ENCODE measurements around the gene MCRIP1. TPM values are rescaled to one million over a fixed set of nuclear protein-coding genes. Genes with fewer than 3 reads are reported as not detected.
A peak's percentile ranks its signal among the peaks of the same experiment; 100 is the strongest.

Gene MCRIP1
- total and polyA plus RNA-seq, 2 of the 13 experiments (the other 11 are each of a cell fraction or from before 2014, with no cell fraction given): 79.7 to 84.9 TPM

DNA sequence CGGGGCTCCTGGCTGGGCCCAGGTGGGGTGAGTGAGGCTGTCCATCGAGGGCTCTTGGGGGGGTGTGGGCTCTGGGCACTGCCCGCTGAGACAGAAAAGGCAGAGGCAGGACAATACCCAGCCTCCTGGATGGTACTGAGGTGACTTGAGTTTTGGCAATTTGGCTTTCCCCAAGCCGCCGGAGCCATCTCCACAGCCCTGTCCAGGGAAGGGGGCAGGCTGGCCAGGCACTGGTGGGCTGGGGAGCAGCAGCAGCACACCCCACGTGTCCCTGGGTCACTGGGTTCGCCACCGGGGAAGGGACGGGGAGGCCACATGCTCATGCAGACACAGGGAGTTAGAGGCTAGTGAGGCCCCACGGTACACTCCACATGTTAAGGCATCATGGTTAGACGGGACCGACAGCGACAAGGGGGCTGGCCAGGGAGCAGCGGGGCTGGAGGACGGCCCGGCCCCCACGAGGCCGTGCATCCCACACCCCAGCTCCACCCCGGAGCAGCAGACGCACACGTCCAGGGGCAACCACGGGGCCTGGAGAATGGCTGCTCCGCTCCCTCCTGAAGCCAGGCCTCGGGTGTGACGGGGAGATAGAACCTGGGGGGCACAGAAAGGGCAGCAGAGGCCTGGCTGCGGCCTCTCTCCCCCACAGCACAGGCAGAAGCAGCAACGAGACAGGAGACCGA lies 35.0 kb upstream of the MCRIP1 start (continued):
- TF ChIP-seq, protein P1, sequence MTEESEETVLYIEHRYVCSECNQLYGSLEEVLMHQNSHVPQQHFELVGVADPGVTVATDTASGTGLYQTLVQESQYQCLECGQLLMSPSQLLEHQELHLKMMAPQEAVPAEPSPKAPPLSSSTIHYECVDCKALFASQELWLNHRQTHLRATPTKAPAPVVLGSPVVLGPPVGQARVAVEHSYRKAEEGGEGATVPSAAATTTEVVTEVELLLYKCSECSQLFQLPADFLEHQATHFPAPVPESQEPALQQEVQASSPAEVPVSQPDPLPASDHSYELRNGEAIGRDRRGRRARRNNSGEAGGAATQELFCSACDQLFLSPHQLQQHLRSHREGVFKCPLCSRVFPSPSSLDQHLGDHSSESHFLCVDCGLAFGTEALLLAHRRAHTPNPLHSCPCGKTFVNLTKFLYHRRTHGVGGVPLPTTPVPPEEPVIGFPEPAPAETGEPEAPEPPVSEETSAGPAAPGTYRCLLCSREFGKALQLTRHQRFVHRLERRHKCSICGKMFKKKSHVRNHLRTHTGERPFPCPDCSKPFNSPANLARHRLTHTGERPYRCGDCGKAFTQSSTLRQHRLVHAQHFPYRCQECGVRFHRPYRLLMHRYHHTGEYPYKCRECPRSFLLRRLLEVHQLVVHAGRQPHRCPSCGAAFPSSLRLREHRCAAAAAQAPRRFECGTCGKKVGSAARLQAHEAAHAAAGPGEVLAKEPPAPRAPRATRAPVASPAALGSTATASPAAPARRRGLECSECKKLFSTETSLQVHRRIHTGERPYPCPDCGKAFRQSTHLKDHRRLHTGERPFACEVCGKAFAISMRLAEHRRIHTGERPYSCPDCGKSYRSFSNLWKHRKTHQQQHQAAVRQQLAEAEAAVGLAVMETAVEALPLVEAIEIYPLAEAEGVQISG (CRISPR knock-in tag; IDR thresholded peaks at IDR 0.05): peak; percentile 43; the same call in 1 of the 2 replicates
- TF ChIP-seq, protein P2, sequence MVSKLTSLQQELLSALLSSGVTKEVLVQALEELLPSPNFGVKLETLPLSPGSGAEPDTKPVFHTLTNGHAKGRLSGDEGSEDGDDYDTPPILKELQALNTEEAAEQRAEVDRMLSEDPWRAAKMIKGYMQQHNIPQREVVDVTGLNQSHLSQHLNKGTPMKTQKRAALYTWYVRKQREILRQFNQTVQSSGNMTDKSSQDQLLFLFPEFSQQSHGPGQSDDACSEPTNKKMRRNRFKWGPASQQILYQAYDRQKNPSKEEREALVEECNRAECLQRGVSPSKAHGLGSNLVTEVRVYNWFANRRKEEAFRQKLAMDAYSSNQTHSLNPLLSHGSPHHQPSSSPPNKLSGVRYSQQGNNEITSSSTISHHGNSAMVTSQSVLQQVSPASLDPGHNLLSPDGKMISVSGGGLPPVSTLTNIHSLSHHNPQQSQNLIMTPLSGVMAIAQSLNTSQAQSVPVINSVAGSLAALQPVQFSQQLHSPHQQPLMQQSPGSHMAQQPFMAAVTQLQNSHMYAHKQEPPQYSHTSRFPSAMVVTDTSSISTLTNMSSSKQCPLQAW (CRISPR knock-in tag; IDR thresholded peaks at IDR 0.05): 0 out of 2 replicates have a peak, but pooled peaks have one; percentile 15
- TF ChIP-seq SAP130 (CRISPR knock-in tag; IDR thresholded peaks at IDR 0.05; ENCODE audit: low read depth) (peak; percentile 24; the same call in 1 of the 2 replicates), ZNF782 (CRISPR knock-in tag; IDR thresholded peaks at IDR 0.05; ENCODE audit: borderline replicate concordance) (no peak), RBM22 (optimal IDR thresholded peaks at IDR 0.05; ENCODE audit: low read length) (peak; percentile 5), ZNF501 (CRISPR knock-in tag; IDR thresholded peaks at IDR 0.05) (peak; percentile 11; the same call in 1 of the 2 replicates), ZSCAN30 (CRISPR knock-in tag; IDR thresholded peaks at IDR 0.05) (no peak), DNMT3B (CRISPR knock-in tag; conservative IDR thresholded peaks at IDR 0.05) (no peak), ATF7-NPFF (CRISPR knock-in tag; IDR thresholded peaks at IDR 0.05; ENCODE audit: low read depth) (peak; percentile 66), ZNF124 (CRISPR knock-in tag; IDR thresholded peaks at IDR 0.05) (no peak), MXI1 (IDR thresholded peaks at IDR 0.05; ENCODE audit: borderline replicate concordance, low read depth, low read length) (peak; percentile 26; the same call in 1 of the 3 replicates), TCF12 (IDR thresholded peaks at IDR 0.05) (no peak), TCF12 (CRISPR knock-in tag; IDR thresholded peaks at IDR 0.05) (0 out of 2 replicates have a peak, but pooled peaks have one; percentile 68), ARID2 (CRISPR knock-in tag; IDR thresholded peaks at IDR 0.05; ENCODE audit: borderline replicate concordance) (0 out of 2 replicates have a peak, but pooled peaks have one; percentile 48), ZNF552 (CRISPR knock-in tag; IDR thresholded peaks at IDR 0.05; ENCODE audit: borderline replicate concordance) (peak; percentile 75; the same call in 1 of the 2 replicates), CBX2 (IDR thresholded peaks at IDR 0.05; ENCODE audit: low read depth, low read length) (no peak), CBX2 (CRISPR knock-in tag; IDR thresholded peaks at IDR 0.05; ENCODE audit: low read depth) (no peak), TSC22D2 (CRISPR knock-in tag; IDR thresholded peaks at IDR 0.05; ENCODE audit: borderline replicate concordance) (0 out of 2 replicates have a peak, but pooled peaks have one; percentile 17), ZNF749 (CRISPR knock-in tag; IDR thresholded peaks at IDR 0.05; ENCODE audit: borderline replicate concordance) (peak; percentile 87), MEF2D (CRISPR knock-in tag; IDR thresholded peaks at IDR 0.05) (no peak), CAMTA2 (CRISPR knock-in tag; IDR thresholded peaks at IDR 0.05; ENCODE audit: borderline replicate concordance) (peak; percentile 49; the same call in 1 of the 2 replicates), LCORL (IDR thresholded peaks at IDR 0.05) (no peak), LCORL (CRISPR knock-in tag; IDR thresholded peaks at IDR 0.05) (peak; percentile 43; the same call in 1 of the 2 replicates), CBFB (CRISPR knock-in tag; IDR thresholded peaks at IDR 0.05) (no peak)
- TF ChIP-seq, protein P3, sequence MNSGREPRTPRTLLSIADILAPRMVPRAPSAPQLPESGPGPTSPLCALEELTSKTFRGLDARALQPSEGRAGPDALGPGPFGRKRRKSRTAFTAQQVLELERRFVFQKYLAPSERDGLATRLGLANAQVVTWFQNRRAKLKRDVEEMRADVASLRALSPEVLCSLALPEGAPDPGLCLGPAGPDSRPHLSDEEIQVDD (CRISPR knock-in tag; IDR thresholded peaks at IDR 0.05; ENCODE audit: borderline replicate concordance): no peak
- TF ChIP-seq, protein P4, sequence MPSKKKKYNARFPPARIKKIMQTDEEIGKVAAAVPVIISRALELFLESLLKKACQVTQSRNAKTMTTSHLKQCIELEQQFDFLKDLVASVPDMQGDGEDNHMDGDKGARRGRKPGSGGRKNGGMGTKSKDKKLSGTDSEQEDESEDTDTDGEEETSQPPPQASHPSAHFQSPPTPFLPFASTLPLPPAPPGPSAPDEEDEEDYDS (CRISPR knock-in tag; IDR thresholded peaks at IDR 0.05): no peak
